Stomach (tissue), 9 donors: ENCODE measurements around the gene COBL. TPM values are rescaled to one million over a fixed set of nuclear protein-coding genes. Genes with fewer than 3 reads are reported as not detected.

Source experiments
- DNase-seq, 2 donors: peaks; one replicate each; pipeline versions ENCODE4 v3.0.0 to v3.0.0-alpha.2; 2013 to 2019
- H3K27ac ChIP-seq, 5 donors: fragments of 200-600 bp in 4 of 5; sonication (generic) in 4 of 5; one replicate each; pipeline ENCODE4 v1.5.1; 2013 to 2019; ENCODE audit warnings: mild to moderate bottlenecking in 1 of 5, moderate library complexity in 1 of 5
- H3K27me3 ChIP-seq, 3 donors: fragments of 200-600 bp; sonication (generic); one replicate each; pipeline ENCODE4 v1.5.1; 2017 to 2019; ENCODE audit warnings: mixed run types in 1 of 3
- H3K36me3 ChIP-seq, 4 donors: fragments of 200-600 bp; sonication (generic); 1 replicate in 3 of 4; 2 replicates in 1 of 4; pipeline ENCODE4 v1.5.1; 2016 to 2019
- H3K4me1 ChIP-seq, 4 donors: fragments of 200-600 bp; sonication (generic); one replicate each; pipeline ENCODE4 v1.5.1; 2016 to 2019
- H3K4me3 ChIP-seq, 4 donors: fragments of 200-600 bp; sonication (generic) in 3 of 4; one replicate each; pipeline ENCODE4 v1.5.1; 2016 to 2019; ENCODE audit warnings: mild to moderate bottlenecking in 1 of 4
- H3K9me3 ChIP-seq, 4 donors: fragments of 200-600 bp; sonication (generic); one replicate each; pipeline ENCODE4 v1.5.1; 2016 to 2019
- CTCF ChIP-seq, 7 experiments: fragments of 450-650 bp in 4 of 7; fragments of 200-600 bp in 3 of 7; sonication (generic) in 3 of 7; IDR thresholded peaks; one replicate each; pipeline ENCODE4 v1.5.1; 2016 to 2019; ENCODE audit warnings: antibody characterized with exemption in 7 of 7, control low read depth in 2 of 7, mild to moderate bottlenecking in 1 of 7
- EP300 ChIP-seq: sonication (generic); formaldehyde crosslinking; IDR thresholded peaks from one replicate; pipeline ENCODE4 v1.6.1; 2017; ENCODE audit warnings: antibody characterized with exemption
- POLR2A ChIP-seq, 4 donors: fragments of 450-650 bp; IDR thresholded peaks; one replicate each; pipeline ENCODE4 v1.6.1; 2016; ENCODE audit warnings: antibody characterized with exemption in 4 of 4, control low read depth in 2 of 4, mild to moderate bottlenecking in 1 of 4, moderate library complexity in 1 of 4
- POLR2AphosphoS5 ChIP-seq, 3 donors: sonication (generic); formaldehyde crosslinking; IDR thresholded peaks; one replicate each; pipeline ENCODE4 v1.6.1; 2016; ENCODE audit warnings: antibody characterized with exemption in 3 of 3
- WGBS, 5 donors: extraction: QIAGEN DNeasy Blood & Tissue Kit in 3 of 5; methylation state at CpG; one replicate each; pipeline versions ENCODE4 v1.1.5 to v1.1.7; 2013 to 2018; 5-methylcytosine and 5-hydroxymethylcytosine counted together
- intact Hi-C: fragments of 100-400 bp; cut with DNase I; formaldehyde crosslinking; loops from one replicate; pipeline ENCODE4 v1.15.1; 2023; ENCODE audit warnings: low total_unique reads
- polyA plus RNA-seq, 3 donors: library from polyadenylated mRNA; stranded (reverse); fragments of 200-250 nt; gene quantifications; one replicate each; pipeline ENCODE4 v1.2.3, GENCODE V29; 2013
- total RNA-seq, 5 donors: library from RNA; depleted of rRNA; stranded (reverse); fragments of >200 nt; gene quantifications; one replicate each; pipeline versions ENCODE4 v1.1.0 to v1.2.3, GENCODE V29; 2014 to 2016
- donor health status: healthy with polysubstance abuse.
- donor health status: Bipolar disorder and iron deficiency.
- donor health status: healthy.

COBL gene
- total and polyA plus RNA-seq, 8 donors, result 4.9 to 79.9 (median 16.0) TPM

- no peak overlapping the region for H3K27ac ChIP-seq
- H3K27me3 ChIP-seq, result no peaks in the 10 kb centered on the region
- peaks cover 0 to 18% (median 9%) of the 10 kb centered on the region in 4 donors for H3K36me3 ChIP-seq
- WGBS, 5 donors, result 88 to 95% (median 91%) methylated on average over 3 of the region's 3 CpGs
- H3K4me3 ChIP-seq, result no peak overlapping the region
- intact Hi-C loops, result no loop called here
- H3K4me1 ChIP-seq, result peaks cover 0 to 4% (median 0%) of the 10 kb centered on the region in 4 donors
- no peak for TF ChIP-seq CTCF (IDR thresholded peaks at IDR 0.05)
- DNase-seq, result no peak
- H3K9me3 ChIP-seq, result no peaks in the 10 kb centered on the region
Observed at GRCh38 chr7:51020944-51021343, 295.7 kb downstream of the COBL start.

- DNase-seq, result peak in 1 of 2 donors; percentile 23
- no peaks in the 10 kb centered on the region for H3K9me3 ChIP-seq
- intact Hi-C loops, result no loop called here
- H3K4me1 ChIP-seq, result peaks cover 0 to 4% (median 0%) of the 10 kb centered on the region in 4 donors
- no peak overlapping the region for H3K4me3 ChIP-seq
- peak overlapping the region in 3 of 5 donors; percentile 1 to 35 (median 4) for H3K27ac ChIP-seq
- 75 to 82% (median 78%) methylated on average over 22 of the region's 22 CpGs for WGBS, 5 donors
- no peak for TF ChIP-seq POLR2A (IDR thresholded peaks at IDR 0.05)
- no peak for TF ChIP-seq CTCF (IDR thresholded peaks at IDR 0.05)
- TF ChIP-seq POLR2AphosphoS5 (IDR thresholded peaks at IDR 0.05), result no peak
- TF ChIP-seq EP300, result no peak
- peaks cover 0 to 10% (median 5%) of the 10 kb centered on the region in 4 donors for H3K36me3 ChIP-seq
- no peaks in the 10 kb centered on the region for H3K27me3 ChIP-seq
Observed at GRCh38 chr7:51019891-51020870, 296.4 kb downstream of the COBL start.

DNA sequence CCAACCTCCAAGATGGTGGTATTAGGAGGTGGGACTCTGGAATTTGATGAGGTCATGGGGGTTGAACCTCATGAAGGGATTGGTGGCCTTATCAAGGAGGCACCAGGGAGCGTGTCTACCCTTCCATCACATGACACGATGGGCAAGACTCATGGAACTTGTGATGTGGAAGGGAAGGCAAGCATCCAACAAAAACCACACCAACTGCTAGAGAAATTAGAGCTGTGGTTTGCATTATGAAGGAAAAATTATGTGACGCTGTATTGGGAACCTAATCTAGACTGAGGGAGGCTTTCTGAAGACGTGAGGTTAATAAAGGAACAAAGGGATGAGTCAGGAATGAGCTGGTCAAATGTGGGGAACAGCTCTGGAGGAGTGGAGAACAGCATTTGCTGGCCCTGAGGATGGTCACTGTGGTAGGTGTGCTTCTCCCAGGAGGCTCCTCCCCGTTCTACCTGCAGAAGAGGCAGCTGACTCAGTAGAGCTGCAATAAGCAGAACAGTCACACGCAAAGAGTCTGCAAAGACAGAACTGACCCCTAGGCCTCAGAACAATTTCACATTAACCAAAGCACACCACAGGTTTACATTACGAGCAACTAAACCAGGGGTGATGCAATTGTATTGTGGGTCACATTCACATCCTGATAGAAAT, 297.3 kb downstream of the COBL start:
- no peaks in the 10 kb centered on the region for H3K9me3 ChIP-seq
- no peak overlapping the region for H3K27ac ChIP-seq
- no peaks in the 10 kb centered on the region for H3K27me3 ChIP-seq
- peaks cover 0 to 1% (median under 1%) of the 10 kb centered on the region in 4 donors for H3K36me3 ChIP-seq
- peaks cover 0 to 4% (median 0%) of the 10 kb centered on the region in 4 donors for H3K4me1 ChIP-seq
- TF ChIP-seq CTCF (IDR thresholded peaks at IDR 0.05) (no peak), POLR2AphosphoS5 (IDR thresholded peaks at IDR 0.05) (no peak), POLR2A (IDR thresholded peaks at IDR 0.05) (no peak), EP300 (no peak)
- no peak for DNase-seq
- intact Hi-C loops, result no loop called here
- 83 to 94% (median 90%) methylated on average over 7 of the region's 7 CpGs for WGBS, 5 donors
- H3K4me3 ChIP-seq, result no peak overlapping the region

DNA sequence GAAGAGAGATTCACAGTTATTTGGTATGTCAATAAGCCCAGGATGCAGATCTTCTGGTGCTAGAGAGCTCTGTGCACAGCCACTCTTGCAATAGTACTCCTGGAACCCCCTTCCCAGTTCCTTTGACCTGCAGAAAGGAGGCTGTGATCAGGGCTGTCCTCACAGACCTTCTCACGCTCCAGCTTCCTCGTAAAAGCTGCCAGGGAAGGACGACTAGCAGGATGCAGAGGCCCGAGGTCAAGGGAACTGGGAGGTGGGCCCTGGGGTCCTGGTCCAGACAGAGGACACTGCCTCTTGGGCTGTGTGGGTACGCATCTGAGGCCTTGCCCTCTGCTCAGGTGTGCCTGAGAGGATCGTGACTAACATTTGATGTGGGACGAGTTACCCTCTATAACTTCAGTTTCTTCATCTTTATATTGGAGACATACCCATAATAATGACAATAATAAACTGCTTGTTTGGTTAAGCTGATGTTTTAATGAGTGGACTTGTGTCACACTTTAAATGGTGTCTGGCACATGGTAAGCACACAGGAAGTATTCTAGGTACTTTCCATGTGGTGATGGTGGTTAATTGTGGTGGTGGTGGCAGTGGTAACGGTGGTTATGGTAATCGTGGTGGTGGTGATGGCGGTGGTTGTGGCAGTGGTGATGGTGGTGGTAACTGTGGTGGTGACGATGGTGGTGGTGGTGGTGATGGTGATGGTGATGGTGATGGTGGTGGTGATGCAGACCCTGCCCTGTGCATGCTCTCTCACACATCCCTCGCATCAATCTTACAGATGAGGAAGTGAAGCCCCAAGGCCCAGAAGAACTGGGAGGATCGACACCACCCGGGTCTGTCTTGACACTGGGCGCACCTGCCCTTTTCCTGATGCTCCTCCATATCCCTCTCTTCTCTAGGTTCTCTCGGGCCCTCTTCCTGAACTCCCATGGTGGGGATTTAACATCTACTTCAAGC, 298.8 kb downstream of the COBL start:
- TF ChIP-seq POLR2AphosphoS5 (IDR thresholded peaks at IDR 0.05) (no peak), EP300 (no peak), POLR2A (IDR thresholded peaks at IDR 0.05) (no peak)
- no peaks in the 10 kb centered on the region for H3K9me3 ChIP-seq
- H3K4me3 ChIP-seq, result no peak overlapping the region
- H3K27ac ChIP-seq, result no peak overlapping the region
- intact Hi-C loops, result no loop called here
- WGBS, 5 donors, result 89 to 95% (median 92%) methylated on average over 16 of the region's 16 CpGs
- DNase-seq, result no peak
- H3K4me1 ChIP-seq, result peaks cover 0 to 4% (median 0%) of the 10 kb centered on the region in 4 donors
- no peaks in the 10 kb centered on the region for H3K27me3 ChIP-seq
- H3K36me3 ChIP-seq, result no peaks in the 10 kb centered on the region
